GM21360 (cell line): ENCODE results near the gene LLGL2.
A peak's percentile ranks its signal among the peaks of the same experiment; 100 is the strongest.
"Not testable (repeated sequence)": the region's sequence is repeated elsewhere in the genome, so short reads cannot be mapped to it uniquely, and the experiment has no call there.

Experiments
- ATAC-seq: cut with Tn5 transposase; IDR thresholded peaks from one replicate; pipeline ENCODE4 v1.9.1; 2021; ENCODE audit warnings: mild to moderate bottlenecking, moderate library complexity; ENCODE audit not compliant: unreplicated experiment

Gene LLGL2, protein sequence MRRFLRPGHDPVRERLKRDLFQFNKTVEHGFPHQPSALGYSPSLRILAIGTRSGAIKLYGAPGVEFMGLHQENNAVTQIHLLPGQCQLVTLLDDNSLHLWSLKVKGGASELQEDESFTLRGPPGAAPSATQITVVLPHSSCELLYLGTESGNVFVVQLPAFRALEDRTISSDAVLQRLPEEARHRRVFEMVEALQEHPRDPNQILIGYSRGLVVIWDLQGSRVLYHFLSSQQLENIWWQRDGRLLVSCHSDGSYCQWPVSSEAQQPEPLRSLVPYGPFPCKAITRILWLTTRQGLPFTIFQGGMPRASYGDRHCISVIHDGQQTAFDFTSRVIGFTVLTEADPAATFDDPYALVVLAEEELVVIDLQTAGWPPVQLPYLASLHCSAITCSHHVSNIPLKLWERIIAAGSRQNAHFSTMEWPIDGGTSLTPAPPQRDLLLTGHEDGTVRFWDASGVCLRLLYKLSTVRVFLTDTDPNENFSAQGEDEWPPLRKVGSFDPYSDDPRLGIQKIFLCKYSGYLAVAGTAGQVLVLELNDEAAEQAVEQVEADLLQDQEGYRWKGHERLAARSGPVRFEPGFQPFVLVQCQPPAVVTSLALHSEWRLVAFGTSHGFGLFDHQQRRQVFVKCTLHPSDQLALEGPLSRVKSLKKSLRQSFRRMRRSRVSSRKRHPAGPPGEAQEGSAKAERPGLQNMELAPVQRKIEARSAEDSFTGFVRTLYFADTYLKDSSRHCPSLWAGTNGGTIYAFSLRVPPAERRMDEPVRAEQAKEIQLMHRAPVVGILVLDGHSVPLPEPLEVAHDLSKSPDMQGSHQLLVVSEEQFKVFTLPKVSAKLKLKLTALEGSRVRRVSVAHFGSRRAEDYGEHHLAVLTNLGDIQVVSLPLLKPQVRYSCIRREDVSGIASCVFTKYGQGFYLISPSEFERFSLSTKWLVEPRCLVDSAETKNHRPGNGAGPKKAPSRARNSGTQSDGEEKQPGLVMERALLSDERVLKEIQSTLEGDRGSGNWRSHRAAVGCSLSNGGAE

DNA sequence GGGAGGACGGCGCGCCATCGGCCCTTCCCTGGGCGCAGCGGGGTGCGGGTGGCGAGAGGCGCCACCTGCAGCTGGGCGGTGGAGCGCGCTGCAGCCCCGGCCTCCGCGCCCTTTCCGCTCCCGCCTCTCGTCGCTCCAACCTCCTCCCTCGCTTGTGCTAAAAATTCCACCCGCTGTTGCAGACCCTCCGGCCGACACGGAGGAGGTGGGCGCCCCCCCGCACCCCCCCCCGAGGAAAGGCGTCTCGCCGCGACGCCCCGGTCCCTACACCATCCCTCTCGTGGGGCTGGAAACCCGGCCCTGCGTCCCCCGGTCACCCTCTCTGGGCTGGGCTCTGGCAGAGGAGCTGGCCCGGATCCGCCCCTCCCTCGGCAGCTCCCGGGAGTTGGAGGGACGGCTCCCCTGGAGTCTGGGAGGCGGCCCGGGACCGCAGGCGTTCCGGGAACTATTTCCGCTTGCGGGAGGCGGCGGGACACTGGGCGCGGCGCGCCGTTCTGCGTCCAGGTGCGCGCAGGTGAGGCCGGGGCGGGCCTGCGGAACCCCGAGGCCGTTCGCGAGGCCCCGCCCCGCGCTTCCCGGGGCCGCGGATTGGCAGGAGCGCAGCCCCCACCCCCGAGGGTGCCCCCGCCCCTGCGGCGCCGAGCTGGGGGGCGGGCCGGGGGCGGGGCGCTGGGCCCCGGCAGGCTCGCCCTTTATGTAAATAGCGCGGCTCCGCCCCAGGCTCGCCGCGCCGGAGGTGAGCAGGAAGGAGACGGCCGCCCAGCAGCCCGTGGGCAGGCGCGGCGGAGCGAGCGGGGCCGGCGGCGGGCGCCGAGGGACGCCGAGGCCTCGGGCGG lies at the start of gene LLGL2:
Gene LLGL2, plus strand, starts transcription at position 728 of the 836 bp plus-strand sequence. CDS start 17,730 bp downstream, outside the sequence.
- peak; percentile 75 for ATAC-seq

DNA sequence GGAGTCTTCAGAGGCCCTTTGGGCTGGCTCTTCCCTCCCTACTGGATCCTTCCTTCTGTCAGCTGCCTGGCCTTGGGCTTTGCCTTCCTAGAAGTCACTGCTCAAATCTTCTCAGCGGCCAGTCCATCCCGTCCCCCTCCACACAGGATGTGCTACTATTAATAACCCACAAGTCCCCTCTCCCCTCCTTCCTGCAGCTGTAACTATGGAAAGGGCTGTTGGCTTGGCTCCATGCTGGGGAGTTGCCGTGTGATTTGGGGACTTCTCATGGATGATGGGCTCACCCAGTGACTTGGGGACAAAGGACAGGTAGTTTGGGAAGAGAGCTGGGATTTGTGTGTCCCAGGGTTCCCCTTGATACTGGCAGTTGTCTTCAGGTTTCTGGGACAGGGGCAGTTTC lies 49.6 kb upstream of the LLGL2 start:
- no peak for ATAC-seq

DNA sequence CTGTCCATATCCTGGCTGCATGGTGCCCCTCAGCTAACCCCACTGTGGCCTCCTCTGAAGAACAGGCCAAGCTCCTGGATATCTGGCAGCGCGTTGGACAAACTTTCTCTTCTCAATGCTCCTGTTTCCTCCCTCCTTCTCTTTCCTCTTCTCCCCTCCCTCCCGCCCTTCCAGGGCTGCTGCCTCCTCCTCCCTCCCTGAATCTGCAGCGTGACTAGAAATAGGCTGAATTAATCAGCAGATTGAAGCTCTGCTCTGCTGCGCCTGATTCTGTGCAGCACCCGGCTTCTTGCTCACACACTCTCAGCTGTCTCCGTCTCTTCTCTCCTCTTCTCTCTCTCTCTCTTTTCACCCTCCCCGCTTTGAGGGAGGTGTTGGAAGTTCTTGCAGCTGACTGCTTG lies 49.2 kb upstream of the LLGL2 start:
- ATAC-seq = no peak

GRCh38 chr17:75476752-75477489 lies 48.6 kb upstream of the LLGL2 start:
- ATAC-seq = no peak

GRCh38 chr17:75477490-75477862 lies 48.0 kb upstream of the LLGL2 start:
- ATAC-seq = not testable (repeated sequence)

DNA sequence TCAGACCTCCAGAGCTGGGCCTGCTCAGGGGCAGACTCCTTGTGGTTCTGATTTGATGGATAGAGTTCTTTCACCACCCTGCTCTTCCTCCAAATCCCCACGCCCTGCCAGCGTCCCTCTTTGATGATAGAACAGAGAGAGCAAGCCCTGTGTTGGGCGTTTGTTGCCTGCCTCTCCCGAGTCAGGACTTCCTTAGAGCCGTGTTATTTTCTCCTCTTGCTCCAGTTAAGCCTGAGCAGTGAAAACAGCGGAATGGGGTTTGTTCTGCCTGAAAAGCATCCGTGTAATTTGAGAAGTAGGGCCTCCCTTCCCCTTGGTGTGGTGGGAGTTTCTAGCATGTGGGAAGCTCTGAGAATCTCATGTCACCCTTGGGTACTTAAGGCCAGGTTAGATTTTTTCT lies 47.0 kb upstream of the LLGL2 start:
- no peak for ATAC-seq

DNA sequence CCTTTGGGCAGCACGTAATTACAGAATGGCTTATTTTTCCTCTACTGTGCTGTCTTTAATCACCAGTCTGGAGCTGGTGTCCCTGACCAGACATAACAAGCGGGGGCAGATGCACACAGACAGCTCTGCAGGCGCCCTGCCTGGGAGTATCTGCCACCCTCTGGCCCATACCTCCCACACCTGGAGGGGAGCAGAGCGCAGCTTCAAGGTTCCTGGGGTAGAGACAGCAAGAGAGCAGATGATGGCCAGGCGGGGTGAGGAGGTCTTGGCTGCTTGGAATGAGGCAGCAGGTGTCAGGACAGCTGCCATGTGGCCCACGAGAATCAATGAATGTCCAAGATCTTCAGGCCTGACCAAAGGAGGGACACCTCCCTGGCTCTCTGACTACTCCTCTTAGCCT lies 45.2 kb upstream of the LLGL2 start:
- ATAC-seq = no peak

GRCh38 chr17:75481194-75482068 lies 44.1 kb upstream of the LLGL2 start:
- no peak for ATAC-seq

- ATAC-seq = no peak
Measured at GRCh38 chr17:75482098-75482942, 43.2 kb upstream of the LLGL2 start.

DNA sequence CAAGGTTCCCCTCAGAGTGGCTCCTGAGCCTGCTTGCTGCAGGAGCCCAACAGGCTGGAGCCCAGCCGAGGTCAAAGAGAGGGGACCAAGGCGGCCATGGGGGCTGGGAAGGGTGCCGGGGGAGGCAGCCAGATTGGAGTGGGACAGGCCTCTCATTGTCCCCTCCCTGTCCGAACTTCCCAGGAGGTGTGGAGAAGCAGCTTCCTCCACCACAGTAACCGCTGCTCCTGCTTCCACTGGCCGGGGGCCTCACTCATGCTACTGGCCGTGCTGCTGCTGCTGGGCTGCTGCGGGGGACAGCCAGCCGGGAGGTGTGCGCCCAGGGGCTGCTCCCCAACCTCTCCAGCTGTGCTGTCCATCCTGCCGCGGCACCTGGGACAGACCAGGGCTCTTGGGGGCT lies 39.8 kb upstream of the LLGL2 start:
- no peak for ATAC-seq

- ATAC-seq = no peak
Measured at GRCh38 chr17:75486151-75486550, 39.3 kb upstream of the LLGL2 start.

DNA sequence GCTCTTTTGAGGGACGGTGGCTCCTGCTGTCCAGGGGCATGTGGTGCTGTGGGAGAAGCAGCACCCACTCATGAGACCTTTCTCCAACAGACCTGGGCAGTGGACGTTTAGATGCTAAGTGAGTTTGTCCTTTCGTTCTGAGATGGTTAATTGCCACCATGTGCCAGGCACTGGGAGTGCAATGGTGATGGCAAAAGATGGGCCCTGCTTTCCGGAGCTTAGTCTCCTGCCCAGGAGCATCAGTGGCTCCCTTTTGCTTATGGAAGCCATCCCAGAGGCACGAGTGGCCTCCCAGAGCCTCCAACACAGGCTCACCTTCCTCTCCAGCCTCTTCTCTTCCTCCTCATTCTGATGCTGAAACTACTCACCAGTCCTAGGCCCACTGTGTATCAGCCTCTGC lies 38.5 kb upstream of the LLGL2 start:
- ATAC-seq = no peak

GRCh38 chr17:75487351-75488070 lies 38.0 kb upstream of the LLGL2 start:
- ATAC-seq = no peak

- ATAC-seq = no peak
Measured at GRCh38 chr17:75488693-75489510, 36.6 kb upstream of the LLGL2 start.

- no peak for ATAC-seq
Measured at GRCh38 chr17:75489511-75489955, 36.0 kb upstream of the LLGL2 start.

DNA sequence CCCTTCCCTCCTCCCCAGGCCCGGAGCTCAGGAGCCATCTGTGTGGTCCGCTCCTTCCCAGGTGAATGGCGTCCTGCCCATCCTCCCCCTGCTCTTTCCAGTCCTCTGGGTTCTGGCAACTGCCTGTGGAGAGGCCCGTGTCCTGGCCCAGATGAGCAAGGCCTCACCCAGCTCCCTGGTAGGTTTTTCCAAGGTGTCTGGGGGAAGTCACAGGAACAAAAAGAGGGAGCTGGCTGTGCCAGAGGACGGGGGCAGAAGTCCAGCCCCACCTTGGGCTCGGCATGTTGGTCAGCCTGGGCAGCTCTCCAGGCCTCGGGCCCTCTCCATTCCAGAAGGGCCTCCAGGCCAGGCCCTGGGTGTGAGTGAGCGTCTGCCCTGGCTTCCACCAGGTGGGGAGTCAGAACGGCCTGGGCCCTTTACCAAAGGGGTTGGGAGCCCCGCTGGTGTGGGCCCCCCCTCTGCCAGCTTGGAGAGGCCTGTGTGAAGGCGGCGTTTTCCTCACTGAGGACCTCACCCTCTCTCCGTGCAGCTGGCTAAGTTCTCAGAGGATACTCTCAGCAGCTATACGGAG lies 35.2 kb upstream of the LLGL2 start:
- no peak for ATAC-seq
